ENCODE measurements around the gene ANKRD39.

ANKRD39 gene

DNA sequence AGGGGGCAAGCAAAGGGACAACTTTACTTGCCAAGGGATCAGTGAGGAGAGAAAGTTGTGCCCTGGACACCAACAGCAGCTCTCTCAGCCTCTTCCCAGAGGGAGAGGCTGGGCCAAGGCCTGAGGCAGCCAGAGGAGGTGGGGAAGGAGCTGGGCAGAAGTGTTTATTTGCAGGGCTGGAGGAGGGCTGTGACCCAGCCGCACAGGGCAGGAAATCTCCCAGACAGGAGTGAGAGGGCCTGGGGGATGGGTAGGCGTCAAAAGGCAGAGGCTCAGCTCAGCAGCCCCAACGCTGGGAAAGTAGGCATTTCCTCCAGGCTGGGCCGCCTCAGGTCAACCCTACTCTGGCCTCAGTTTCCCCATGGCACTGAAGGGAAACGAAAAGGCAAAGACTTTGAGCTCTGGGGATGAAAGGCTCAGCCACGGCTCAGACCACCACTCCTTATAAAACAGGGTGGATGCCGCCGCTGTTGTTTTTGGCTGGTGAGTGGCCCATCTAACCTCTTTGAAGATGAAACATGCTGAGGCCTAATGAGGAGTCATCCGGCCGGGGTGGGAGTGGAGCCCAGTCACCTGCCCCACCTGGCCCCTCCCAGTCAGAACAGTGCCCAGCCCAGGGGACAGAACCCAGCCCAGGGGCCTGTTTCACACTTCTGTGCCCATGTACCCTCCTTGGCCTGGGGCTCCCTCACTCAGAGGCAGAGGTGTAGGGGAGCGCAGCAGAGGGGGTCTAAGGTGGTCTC is 33.9 kb upstream of the ANKRD39 start:
- H3K27ac ChIP-seq: peak overlapping the region; percentile 8; the same call in 1 of the 2 replicates
- TF ChIP-seq, protein P1, sequence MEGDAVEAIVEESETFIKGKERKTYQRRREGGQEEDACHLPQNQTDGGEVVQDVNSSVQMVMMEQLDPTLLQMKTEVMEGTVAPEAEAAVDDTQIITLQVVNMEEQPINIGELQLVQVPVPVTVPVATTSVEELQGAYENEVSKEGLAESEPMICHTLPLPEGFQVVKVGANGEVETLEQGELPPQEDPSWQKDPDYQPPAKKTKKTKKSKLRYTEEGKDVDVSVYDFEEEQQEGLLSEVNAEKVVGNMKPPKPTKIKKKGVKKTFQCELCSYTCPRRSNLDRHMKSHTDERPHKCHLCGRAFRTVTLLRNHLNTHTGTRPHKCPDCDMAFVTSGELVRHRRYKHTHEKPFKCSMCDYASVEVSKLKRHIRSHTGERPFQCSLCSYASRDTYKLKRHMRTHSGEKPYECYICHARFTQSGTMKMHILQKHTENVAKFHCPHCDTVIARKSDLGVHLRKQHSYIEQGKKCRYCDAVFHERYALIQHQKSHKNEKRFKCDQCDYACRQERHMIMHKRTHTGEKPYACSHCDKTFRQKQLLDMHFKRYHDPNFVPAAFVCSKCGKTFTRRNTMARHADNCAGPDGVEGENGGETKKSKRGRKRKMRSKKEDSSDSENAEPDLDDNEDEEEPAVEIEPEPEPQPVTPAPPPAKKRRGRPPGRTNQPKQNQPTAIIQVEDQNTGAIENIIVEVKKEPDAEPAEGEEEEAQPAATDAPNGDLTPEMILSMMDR (conservative IDR thresholded peaks at IDR 0.05): no peak

DNA sequence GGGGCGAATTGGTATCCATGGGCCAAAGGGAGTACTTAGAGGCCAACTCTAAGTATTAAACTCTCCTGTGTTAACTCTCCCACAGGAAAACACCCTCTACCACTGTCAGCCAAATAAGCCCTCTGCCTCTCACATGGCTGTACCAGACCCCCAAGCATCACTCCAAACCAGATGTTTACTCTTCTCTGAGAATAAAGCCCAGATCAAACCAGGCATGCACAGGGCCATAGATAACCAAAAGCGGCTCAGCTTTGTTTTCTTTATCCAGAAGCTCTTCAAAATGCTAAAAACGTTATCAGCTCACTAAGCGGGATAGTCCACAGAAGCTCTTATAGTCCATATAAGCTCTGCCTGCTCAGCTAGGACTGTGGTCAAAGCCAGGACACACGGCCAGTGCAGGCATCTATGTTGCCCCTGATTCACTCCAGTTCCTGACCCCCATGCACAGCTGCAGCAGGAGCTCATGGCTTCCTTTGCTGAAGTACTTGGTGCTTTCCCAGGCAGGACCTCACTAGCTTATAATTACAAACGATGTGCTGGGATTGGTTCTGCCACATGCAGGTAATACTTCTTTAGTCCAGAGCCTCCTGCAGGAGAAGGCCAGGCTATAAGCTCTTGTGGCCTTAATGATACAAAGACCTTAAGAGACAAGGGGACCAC is 33.0 kb upstream of the ANKRD39 start:
- H3K27ac ChIP-seq: peak overlapping the region; percentile 8; the same call in 1 of the 2 replicates
- TF ChIP-seq, protein P1 (conservative IDR thresholded peaks at IDR 0.05): no peak

DNA sequence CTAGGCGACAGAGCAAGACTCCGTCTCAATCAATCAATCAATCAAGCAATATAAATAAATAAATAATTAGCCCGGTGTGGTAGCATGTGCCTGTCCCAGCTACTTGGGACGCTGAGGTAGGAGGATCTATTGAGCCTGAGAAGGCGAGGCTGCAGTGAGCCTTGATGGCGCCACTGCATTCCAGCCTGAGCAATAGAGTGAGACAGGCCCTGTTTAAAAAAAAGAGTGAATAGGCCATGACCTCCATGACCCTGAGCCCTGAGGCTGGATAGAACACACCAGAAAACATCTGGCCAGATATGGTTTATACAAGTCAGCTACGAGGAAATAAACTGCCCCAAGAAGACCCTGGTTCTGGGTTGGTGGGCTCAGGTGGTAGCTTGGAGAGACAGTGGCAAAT is 32.4 kb upstream of the ANKRD39 start:
- TF ChIP-seq, protein P1 (conservative IDR thresholded peaks at IDR 0.05): no peak
- H3K27ac ChIP-seq: no peak overlapping the region; the same call in 1 of the 2 replicates

DNA sequence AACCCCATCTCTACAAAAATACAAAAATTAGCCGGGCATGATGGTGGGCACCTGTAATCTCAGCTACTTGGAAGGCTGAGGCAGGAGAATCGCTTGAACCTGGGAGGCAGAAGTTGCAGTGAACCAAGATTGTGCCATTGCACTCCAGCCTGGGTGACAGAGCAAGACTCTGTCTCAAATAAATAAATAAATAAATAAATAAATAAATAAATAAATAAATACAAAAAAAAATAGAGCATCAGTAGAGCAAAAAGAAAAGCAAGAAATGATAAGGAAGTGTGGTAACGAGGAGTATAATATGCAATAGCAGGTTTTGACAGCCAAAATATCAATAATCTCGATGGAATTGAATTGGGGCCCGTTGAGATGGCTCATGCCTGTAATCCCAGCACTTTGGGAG is 31.7 kb upstream of the ANKRD39 start:
- peak overlapping the region; percentile 99 for H3K27ac ChIP-seq

DNA sequence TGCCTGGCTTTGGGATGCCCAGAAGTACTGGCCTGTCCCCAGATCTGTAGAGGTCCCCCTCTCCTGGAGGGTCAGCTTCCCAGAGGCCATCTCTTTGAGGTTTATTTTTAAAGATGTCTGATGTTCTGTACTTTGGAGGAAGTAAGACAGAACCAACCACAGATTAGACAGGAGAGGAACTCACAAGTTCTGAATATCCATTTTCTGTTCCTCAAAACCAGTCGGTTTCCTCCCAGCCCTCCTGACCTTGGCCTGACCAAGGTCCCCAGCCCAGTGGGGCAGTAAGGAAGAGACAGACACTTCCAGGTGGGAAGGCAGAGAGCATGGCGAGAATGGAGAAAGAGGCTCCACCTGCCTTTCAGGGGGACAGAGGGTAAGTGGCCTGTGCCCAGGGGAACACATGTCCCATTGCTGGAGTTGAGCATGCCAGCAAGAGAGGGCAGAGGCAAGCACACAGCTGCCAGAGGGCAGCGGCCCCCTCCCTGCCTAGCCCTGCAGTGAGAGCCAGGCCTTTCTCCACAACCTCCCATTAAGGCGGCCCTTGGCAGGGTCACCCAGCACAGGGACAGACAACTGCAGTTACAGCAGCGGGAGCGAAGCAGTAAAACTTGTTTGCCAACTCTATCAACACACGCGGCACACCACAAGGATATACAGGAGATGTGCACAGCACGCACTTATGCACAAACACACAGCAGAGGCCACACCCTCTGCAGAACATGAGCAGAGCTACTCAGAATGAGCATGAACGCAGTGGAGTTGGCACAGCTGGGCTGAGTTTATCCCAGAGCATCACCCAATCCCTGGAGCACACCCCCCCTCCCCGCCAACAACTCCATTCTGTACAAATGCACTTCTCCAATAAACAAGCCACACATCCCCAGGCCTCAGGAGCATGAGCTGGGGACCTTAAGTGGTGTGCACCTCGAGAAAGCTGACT is 30.5 kb upstream of the ANKRD39 start:
- peak overlapping the region; percentile 99 for H3K27ac ChIP-seq
- TF ChIP-seq, protein P1 (conservative IDR thresholded peaks at IDR 0.05): no peak

DNA sequence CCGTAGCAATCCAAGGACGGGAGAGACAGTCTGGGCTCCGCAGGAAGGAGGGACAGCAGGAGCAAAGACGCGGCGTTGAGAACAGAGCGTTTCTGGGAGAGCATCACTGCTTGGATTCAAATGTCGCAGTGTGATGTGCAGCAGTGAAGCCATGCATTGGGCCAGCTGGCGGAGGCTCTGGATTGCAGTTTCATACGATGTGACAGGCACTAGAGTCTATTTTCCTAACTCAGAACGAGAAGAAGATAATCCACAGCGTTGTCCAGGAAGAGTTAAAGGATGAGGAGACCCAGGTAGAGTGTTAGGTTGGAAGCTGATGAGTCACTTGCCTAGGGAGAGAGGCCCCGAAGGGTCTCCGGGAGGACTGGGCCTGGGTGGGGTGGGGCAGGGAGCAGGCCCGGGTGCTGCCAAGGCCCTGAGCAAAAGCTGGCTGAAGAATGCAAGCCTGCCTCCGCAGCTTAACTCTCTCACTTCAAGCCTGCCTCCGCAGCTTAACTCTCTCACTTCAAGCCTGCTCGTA is 29.7 kb upstream of the ANKRD39 start:
- H3K27ac ChIP-seq: peak overlapping the region; percentile 99
- TF ChIP-seq, protein P1 (conservative IDR thresholded peaks at IDR 0.05): no peak

DNA sequence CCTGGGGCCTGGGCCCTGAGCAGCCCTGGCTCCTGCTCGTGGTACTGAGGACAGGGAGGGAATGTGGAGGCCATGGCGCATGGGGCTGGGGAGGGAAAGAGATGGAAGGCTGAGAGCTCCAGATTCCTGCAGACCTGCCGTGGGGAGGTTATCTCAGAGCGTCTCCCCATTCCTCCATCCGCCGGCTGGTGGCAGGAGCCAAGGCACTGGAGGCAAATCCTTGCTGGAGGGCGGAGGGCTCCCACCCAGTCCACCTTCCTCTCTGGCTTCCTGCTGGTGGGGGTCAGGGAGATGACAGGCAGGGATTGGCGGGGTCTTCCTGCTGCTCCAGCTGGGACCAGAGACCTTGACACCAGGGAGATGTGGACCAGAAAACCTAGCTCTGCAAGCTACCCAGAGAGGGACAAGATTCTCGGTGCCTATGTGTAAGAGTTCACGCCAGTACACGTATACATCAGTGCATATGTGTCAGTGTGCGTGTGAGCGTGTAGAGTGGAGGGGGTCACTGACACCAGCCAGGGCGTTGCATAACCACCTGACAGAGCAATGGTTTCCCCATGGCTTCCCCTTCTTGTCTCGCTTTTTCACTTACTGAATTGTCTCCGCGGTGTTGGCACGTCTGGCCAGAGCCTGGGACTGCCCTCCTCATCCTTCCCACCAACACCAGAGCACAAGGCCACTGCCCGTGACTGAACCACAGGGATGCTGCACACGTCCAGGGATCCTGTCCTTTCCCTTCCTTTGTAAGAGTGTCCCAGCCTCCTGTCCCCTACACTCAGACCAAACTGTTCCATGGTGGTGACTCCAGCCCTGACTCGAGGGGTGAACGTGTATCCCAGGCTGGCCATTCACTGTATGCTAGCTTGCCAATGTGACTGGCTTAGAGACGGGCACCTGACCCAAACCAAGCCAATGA is 27.9 kb upstream of the ANKRD39 start:
- H3K27ac ChIP-seq: peak overlapping the region; percentile 99; the same call in 1 of the 2 replicates
- TF ChIP-seq, protein P1 (conservative IDR thresholded peaks at IDR 0.05): no peak

Data from VCaP (cell line).